Trophoblast cell (in vitro differentiated cells and primary cell): ENCODE data around the gene CAMK2B.

Source experiments
- DNase-seq, 2 donors: peaks; one replicate each; pipeline ENCODE4 v3.0.0-alpha.2; 2016
- H2AFZ ChIP-seq: 2 replicates; pipeline ENCODE4 v1.6.1; 2013; ENCODE audit warnings: low read length, moderate library complexity, mild to moderate bottlenecking; ENCODE audit not compliant: insufficient read depth, poor library complexity
- H2AK5ac ChIP-seq: 2 replicates; pipeline ENCODE4 v1.6.1; 2013; ENCODE audit warnings: mild to moderate bottlenecking, low read length
- H2BK120ac ChIP-seq: 2 replicates; pipeline ENCODE4 v1.6.1; 2013; ENCODE audit warnings: low read length, mild to moderate bottlenecking, moderate library complexity; ENCODE audit not compliant: insufficient read depth, poor library complexity
- H2BK12ac ChIP-seq: 2 replicates; pipeline ENCODE4 v1.6.1; 2013; ENCODE audit warnings: mild to moderate bottlenecking, low read length, moderate library complexity
- H2BK5ac ChIP-seq: 2 replicates; pipeline ENCODE4 v1.6.1; 2013; ENCODE audit warnings: low read length, low read depth, moderate library complexity, mild to moderate bottlenecking; ENCODE audit not compliant: poor library complexity
- H3K14ac ChIP-seq: 2 replicates; pipeline ENCODE4 v1.6.1; 2013; ENCODE audit warnings: mild to moderate bottlenecking, low read length
- H3K18ac ChIP-seq: 2 replicates; pipeline ENCODE4 v1.6.1; 2013; ENCODE audit warnings: mild to moderate bottlenecking, low read length
- H3K23ac ChIP-seq: 2 replicates; pipeline ENCODE4 v1.6.1; 2013; ENCODE audit warnings: low read length
- H3K27ac ChIP-seq: 2 replicates; pipeline ENCODE4 v1.5.1; 2013; ENCODE audit warnings: low read depth, mild to moderate bottlenecking, inconsistent platforms, low read length, moderate library complexity
- H3K27me3 ChIP-seq: 2 replicates; pipeline ENCODE4 v1.6.1; 2013; ENCODE audit warnings: inconsistent platforms, mild to moderate bottlenecking, low read length, moderate library complexity; ENCODE audit not compliant: insufficient read depth
- H3K36me3 ChIP-seq, 2 experiments: 1 replicate in 1 of 2; 2 replicates in 1 of 2; pipeline ENCODE4 v1.6.1; 2013; ENCODE audit warnings: low read length in 2 of 2, mild to moderate bottlenecking in 2 of 2, moderate library complexity in 1 of 2; ENCODE audit not compliant: insufficient read depth in 2 of 2, control insufficient read depth in 1 of 2
- H3K4ac ChIP-seq: 2 replicates; pipeline ENCODE4 v1.6.1; 2013; ENCODE audit warnings: low read depth, mild to moderate bottlenecking, low read length, moderate library complexity
- H3K4me1 ChIP-seq, 2 experiments: 1 replicate in 1 of 2; 2 replicates in 1 of 2; pipeline ENCODE4 v1.6.1; 2013; ENCODE audit warnings: low read length in 2 of 2, mild to moderate bottlenecking in 2 of 2, moderate library complexity in 1 of 2; ENCODE audit not compliant: insufficient read depth in 2 of 2, control insufficient read depth in 1 of 2
- H3K4me2 ChIP-seq: 2 replicates; pipeline ENCODE4 v1.6.1; 2013; ENCODE audit warnings: inconsistent platforms, mild to moderate bottlenecking, low read length, moderate library complexity
- H3K4me3 ChIP-seq: 2 replicates; pipeline ENCODE4 v1.5.1; 2013; ENCODE audit warnings: mild to moderate bottlenecking, low read depth, low read length, inconsistent platforms
- H3K79me1 ChIP-seq: one replicate; pipeline ENCODE4 v1.6.1; 2013; ENCODE audit warnings: low read length
- H3K79me2 ChIP-seq: 2 replicates; pipeline ENCODE4 v1.6.1; 2013; ENCODE audit warnings: low read length, mild to moderate bottlenecking; ENCODE audit not compliant: control insufficient read depth, insufficient read depth, poor library complexity
- H3K9ac ChIP-seq: 2 replicates; pipeline ENCODE4 v1.6.1; 2013; ENCODE audit warnings: mild to moderate bottlenecking, low read length
- H3K9me3 ChIP-seq: 2 replicates; pipeline ENCODE4 v1.6.1; 2013; ENCODE audit warnings: low read depth, mild to moderate bottlenecking, control low read depth, inconsistent platforms, low read length; ENCODE audit not compliant: insufficient read depth
- H4K12ac ChIP-seq: 2 replicates; pipeline ENCODE4 v1.6.1; 2013; ENCODE audit warnings: low read depth, mild to moderate bottlenecking, low read length, moderate library complexity
- H4K8ac ChIP-seq: 2 replicates; pipeline ENCODE4 v1.6.1; 2013; ENCODE audit warnings: low read depth, mild to moderate bottlenecking, low read length, moderate library complexity
- H4K91ac ChIP-seq: one replicate; pipeline ENCODE4 v1.6.1; 2013; ENCODE audit warnings: low read depth, mild to moderate bottlenecking, low read length, moderate library complexity
- WGBS: extraction: QIAGEN DNeasy Blood & Tissue Kit; methylation state at CpG from one replicate; pipeline ENCODE4 v1.1.7; 2013; ENCODE audit warnings: missing lambda C conversion rate; ENCODE audit not compliant: insufficient read length, insufficient coverage; ENCODE audit errors: extremely low coverage; 5-methylcytosine and 5-hydroxymethylcytosine counted together

Gene CAMK2B

DNA sequence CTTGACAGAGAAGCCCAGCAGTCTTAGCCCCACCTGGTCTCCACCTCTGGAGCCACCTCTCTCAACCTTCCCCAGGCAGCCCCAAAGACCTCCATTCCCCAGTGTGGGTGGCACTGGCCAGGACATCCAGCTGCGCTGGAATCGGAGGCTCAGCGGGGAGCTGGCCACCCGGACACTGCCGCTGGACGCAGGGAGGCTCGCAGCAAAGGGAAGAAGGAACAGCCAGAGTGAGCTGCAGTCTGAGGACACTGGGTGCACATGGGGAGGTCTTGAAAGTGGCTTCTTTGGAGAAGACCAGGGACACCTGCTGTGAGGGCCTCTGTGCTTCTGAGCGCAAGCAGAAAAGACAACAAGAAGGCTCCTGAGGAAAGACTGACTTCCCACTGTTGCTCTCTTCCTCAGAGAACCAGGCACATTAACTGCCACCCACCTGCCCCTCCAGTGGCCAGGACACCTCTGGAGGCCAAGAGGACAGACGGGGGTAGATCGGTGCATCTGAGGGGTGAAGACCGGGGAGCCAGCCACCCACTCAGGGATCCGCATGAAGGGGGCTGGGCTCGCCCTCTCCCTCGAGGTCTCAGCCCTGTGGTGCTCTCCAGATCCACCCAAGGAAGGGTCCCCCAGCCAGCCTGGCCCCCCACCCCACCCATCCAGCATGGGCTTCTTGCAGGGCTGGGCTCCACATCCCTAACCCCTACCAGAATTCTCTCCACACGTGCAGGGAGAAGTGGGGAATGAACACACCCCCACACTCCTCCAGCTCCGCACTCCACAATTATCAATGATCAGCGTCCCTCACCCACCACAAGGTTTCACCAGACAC is 1.8 kb downstream of the CAMK2B start:
- Histone ChIP-seq H3K27me3 (peaks cover 44% of the 10 kb centered on the region), H3K36me3 (no peaks in the 10 kb centered on the region), H3K4me3 (no peak overlapping the region), H3K14ac (no peak overlapping the region), H4K12ac (no peak overlapping the region), H2BK5ac (no peak overlapping the region), H2BK120ac (no peak overlapping the region), H3K4me1 (no peaks in the 10 kb centered on the region), H3K79me1 (no peaks in the 10 kb centered on the region), H3K4me2 (no peak overlapping the region), H3K18ac (no peak overlapping the region), H4K91ac (no peak overlapping the region), H2AFZ (no peak overlapping the region), H3K27ac (no peak overlapping the region), H2AK5ac (no peak overlapping the region), H3K4ac (no peak overlapping the region), H3K9ac (no peak overlapping the region), H3K79me2 (no peaks in the 10 kb centered on the region), H3K9me3 (peaks cover 4% of the 10 kb centered on the region), H2BK12ac (no peak overlapping the region), H3K23ac (no peak overlapping the region), H4K8ac (no peak overlapping the region)
- no CpG with 5 or more reads among the region's 17 CpGs for WGBS
- no peak for DNase-seq

DNA sequence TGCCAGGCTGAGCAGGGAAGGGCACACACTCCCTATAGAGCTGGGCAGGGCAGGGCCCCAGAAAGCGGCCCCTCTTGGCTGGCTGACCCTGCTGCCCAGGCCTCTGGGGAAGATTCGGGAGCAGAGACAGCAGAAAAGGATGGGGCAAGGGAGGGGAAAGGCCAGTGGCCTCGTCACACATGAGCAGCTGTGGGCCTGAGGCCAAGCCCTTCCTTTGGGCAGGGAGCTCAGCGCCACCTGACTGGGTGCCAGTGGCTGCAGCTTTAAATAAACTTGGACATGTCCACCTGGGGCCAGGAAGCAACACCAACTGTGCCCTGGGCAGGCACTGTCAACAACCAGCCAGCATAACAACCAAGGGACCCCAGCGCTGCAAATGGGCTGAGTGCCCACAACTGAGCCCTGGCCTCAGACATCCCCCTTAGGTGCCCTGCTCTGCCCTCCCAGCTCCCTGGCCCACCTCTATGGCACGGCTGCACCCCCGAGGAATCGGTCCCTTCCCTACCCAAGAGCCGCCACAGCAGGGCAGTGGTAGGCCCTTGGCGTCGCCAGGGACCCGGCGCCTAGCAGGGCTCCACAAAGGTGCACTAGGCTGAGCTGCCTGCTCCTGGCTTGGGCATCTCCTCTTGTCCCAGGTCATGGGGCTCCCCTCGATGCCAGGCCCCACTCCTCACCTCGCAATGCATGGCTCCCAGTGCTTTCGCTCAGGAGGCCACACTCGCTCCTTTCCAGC is 2.6 kb downstream of the CAMK2B start:
- no peaks in the 10 kb centered on the region for H3K79me2 ChIP-seq
- H3K14ac ChIP-seq = no peak overlapping the region
- H4K8ac ChIP-seq = no peak overlapping the region
- H4K12ac ChIP-seq = no peak overlapping the region
- H2BK120ac ChIP-seq = no peak overlapping the region
- WGBS = no CpG with 5 or more reads among the region's 17 CpGs
- no peak overlapping the region for H2AK5ac ChIP-seq
- no peak for DNase-seq
- no peak overlapping the region for H2BK12ac ChIP-seq
- H3K27me3 ChIP-seq = peaks cover 44% of the 10 kb centered on the region
- no peak overlapping the region for H3K4me3 ChIP-seq
- H4K91ac ChIP-seq = no peak overlapping the region
- no peaks in the 10 kb centered on the region for H3K36me3 ChIP-seq
- no peak overlapping the region for H3K9ac ChIP-seq
- no peak overlapping the region for H3K4me2 ChIP-seq
- H3K18ac ChIP-seq = no peak overlapping the region
- no peaks in the 10 kb centered on the region for H3K79me1 ChIP-seq
- H3K27ac ChIP-seq = no peak overlapping the region
- H2BK5ac ChIP-seq = no peak overlapping the region
- peaks cover 2% of the 10 kb centered on the region for H3K9me3 ChIP-seq
- no peak overlapping the region for H3K23ac ChIP-seq
- no peak overlapping the region for H2AFZ ChIP-seq
- H3K4me1 ChIP-seq = no peaks in the 10 kb centered on the region
- no peak overlapping the region for H3K4ac ChIP-seq

DNA sequence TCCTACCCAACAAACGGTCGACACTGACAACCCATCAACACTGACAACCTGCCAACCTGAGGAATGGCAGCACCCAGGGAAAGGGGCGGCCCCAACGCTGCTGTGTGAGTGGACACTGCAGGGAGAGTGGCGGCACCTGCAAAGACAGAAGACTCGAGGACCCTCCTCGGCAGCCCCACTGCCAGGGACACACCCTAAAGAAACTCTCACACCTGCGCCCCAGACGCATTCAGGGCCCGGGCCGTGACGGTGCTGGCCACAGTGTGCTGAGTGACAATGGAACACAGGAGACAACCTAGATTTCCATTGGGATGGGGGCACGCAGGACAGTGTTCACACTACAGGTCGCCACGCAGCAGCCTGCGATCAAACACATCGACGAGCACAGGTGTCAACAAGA is 3.6 kb downstream of the CAMK2B start:
- no peak overlapping the region for H3K4me2 ChIP-seq
- no peak overlapping the region for H2AFZ ChIP-seq
- H3K79me2 ChIP-seq = no peaks in the 10 kb centered on the region
- H3K27me3 ChIP-seq = peaks cover 36% of the 10 kb centered on the region
- H3K4ac ChIP-seq = no peak overlapping the region
- H3K9me3 ChIP-seq = peaks cover 2% of the 10 kb centered on the region
- no peak overlapping the region for H2BK120ac ChIP-seq
- H3K23ac ChIP-seq = no peak overlapping the region
- H3K27ac ChIP-seq = no peak overlapping the region
- H2BK5ac ChIP-seq = no peak overlapping the region
- no peak overlapping the region for H4K8ac ChIP-seq
- DNase-seq = no peak
- no peak overlapping the region for H3K18ac ChIP-seq
- no peak overlapping the region for H3K14ac ChIP-seq
- no peak overlapping the region for H2BK12ac ChIP-seq
- H4K91ac ChIP-seq = no peak overlapping the region
- H3K4me3 ChIP-seq = no peak overlapping the region
- H3K79me1 ChIP-seq = no peaks in the 10 kb centered on the region
- no CpG with 5 or more reads among the region's 18 CpGs for WGBS
- H4K12ac ChIP-seq = no peak overlapping the region
- no peaks in the 10 kb centered on the region for H3K4me1 ChIP-seq
- no peak overlapping the region for H2AK5ac ChIP-seq
- no peak overlapping the region for H3K9ac ChIP-seq
- H3K36me3 ChIP-seq = no peaks in the 10 kb centered on the region

DNA sequence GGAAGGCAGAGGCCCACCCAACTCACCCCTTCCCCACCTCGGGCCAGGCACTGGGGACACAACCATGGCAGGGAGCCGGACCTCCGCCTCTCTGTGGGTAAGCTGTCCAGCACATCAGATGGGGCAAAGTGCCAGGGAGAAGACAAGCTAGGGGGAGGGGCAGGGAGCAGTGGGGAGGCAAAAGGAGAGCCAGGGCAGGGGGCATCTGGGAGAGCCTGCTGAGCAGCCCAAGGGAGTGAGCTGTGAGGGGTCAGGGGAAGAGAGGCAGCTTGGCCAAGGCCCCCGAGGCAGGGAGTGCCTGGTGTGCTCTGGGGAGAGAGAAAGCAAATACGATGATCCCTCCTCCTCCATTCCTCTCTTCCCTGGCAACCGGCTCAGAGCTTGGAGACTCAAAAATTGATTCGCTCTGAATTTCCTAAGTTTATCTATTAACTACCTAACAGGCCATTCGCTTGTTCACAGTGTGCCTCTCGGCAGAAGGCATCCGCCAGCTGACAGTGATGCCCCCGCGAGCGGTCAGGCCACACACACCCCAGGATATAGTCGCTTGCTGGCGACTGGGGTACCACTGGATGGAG is 4.5 kb downstream of the CAMK2B start:
- H3K9ac ChIP-seq = no peak overlapping the region

More for the DNA sequence above, 4.5 kb downstream of the CAMK2B start:
- Histone ChIP-seq H2AFZ (no peak overlapping the region), H3K4ac (no peak overlapping the region), H3K9me3 (peaks cover 2% of the 10 kb centered on the region), H3K27ac (no peak overlapping the region), H3K4me1 (no peaks in the 10 kb centered on the region), H2BK120ac (no peak overlapping the region), H3K27me3 (peaks cover 27% of the 10 kb centered on the region), H3K4me3 (no peak overlapping the region), H3K79me2 (no peaks in the 10 kb centered on the region), H3K23ac (no peak overlapping the region), H2BK5ac (no peak overlapping the region), H3K36me3 (no peaks in the 10 kb centered on the region), H3K14ac (no peak overlapping the region), H3K79me1 (no peaks in the 10 kb centered on the region), H4K12ac (no peak overlapping the region), H4K8ac (no peak overlapping the region), H2AK5ac (no peak overlapping the region), H3K18ac (no peak overlapping the region), H2BK12ac (no peak overlapping the region), H4K91ac (no peak overlapping the region), H3K4me2 (no peak overlapping the region)
- WGBS = no CpG with 5 or more reads among the region's 15 CpGs
- DNase-seq = no peak
